Measurements from ENCODE around the gene XRRA1. TPM values are rescaled to one million over a fixed set of nuclear protein-coding genes. Genes with fewer than 3 reads are reported as not detected.

XRRA1 gene
- total RNA-seq, 1 experiment from 2014 or later = 17.3 TPM

GRCh38 chr11:74840486-74840885 lies 108.4 kb downstream of the XRRA1 start:
- no peaks in the 10 kb centered on the region for H4K20me1 ChIP-seq (ENCODE audit: insufficient read depth)
- H3K9me3 ChIP-seq (ENCODE audit: control insufficient read depth in 1 of 2, insufficient read depth in 1 of 2, low read depth in 1 of 2, low read length in 2 of 2) = no peaks in the 10 kb centered on the region
- H3K9ac ChIP-seq (ENCODE audit: low read length) = no peak overlapping the region
- peaks cover 21 to 23% of the 10 kb centered on the region in 2 experiments for H3K36me3 ChIP-seq (ENCODE audit: control insufficient read depth in 1 of 2, insufficient read depth in 2 of 2, low read length in 2 of 2)
- no TSS peak for BruUV-seq (replicated peaks)
- H3K27me3 ChIP-seq (ENCODE audit: insufficient read depth, low read length) = no peaks in the 10 kb centered on the region
- no peaks in the 10 kb centered on the region for H3K4me1 ChIP-seq (ENCODE audit: control insufficient read depth in 1 of 2, insufficient read depth in 2 of 2, low read length in 2 of 2)
- H3K9me2 ChIP-seq (ENCODE audit: insufficient read depth) = no peaks in the 10 kb centered on the region
- H3K4me2 ChIP-seq (ENCODE audit: low read length) = no peak overlapping the region
- TF ChIP-seq EGR1 (IDR thresholded peaks at IDR 0.05; ENCODE audit: low read depth) (no peak), POLR2A (IDR thresholded peaks at IDR 0.05; ENCODE audit: borderline replicate concordance, extremely low read depth, insufficient read depth, insufficient read length) (no peak), ELF1 (IDR thresholded peaks at IDR 0.05; ENCODE audit: borderline replicate concordance, low read depth) (no peak), EZH2 (IDR thresholded peaks at IDR 0.05) (no peak), CTCF (IDR thresholded peaks at IDR 0.05 in 2 of 3, conservative IDR thresholded peaks at IDR 0.05 in 1 of 3; ENCODE audit: borderline replicate concordance in 1 of 3, insufficient read depth in 1 of 3, low read depth in 2 of 3, low read length in 2 of 3) (no peak), SRF (IDR thresholded peaks at IDR 0.05; ENCODE audit: low read depth) (no peak), ATF3 (IDR thresholded peaks at IDR 0.05) (no peak), CEBPB (IDR thresholded peaks at IDR 0.05; ENCODE audit: low read depth) (no peak), RAD21 (IDR thresholded peaks at IDR 0.05; ENCODE audit: low read depth) (no peak), REST (IDR thresholded peaks at IDR 0.05; ENCODE audit: low read depth) (no peak), ZNF274 (IDR thresholded peaks at IDR 0.05; ENCODE audit: low read depth, low read length) (no peak)
- no peak overlapping the region for H2AFZ ChIP-seq (ENCODE audit: low read depth, low read length, poor library complexity, severe bottlenecking)
- ATAC-seq (no peak), DNase-seq (ENCODE audit: low read depth, low spot score) (no peak)
- RAD21 ChIA-PET (ENCODE audit: low non-redundant PET in 1 of 2, low total read pairs in 2 of 2, uncharacterized antibody in 2 of 2, unreplicated experiment in 2 of 2) = no interaction called here
- no peaks in the 10 kb centered on the region for H3K79me2 ChIP-seq (ENCODE audit: insufficient read depth, low read length)
- intact Hi-C loops (cut with micrococcal nuclease) = no loop called here
- no peak overlapping the region for H3K27ac ChIP-seq (ENCODE audit: low read depth, low read length)
- CTCF ChIA-PET = no interaction called here
- no peak overlapping the region for H3K4me3 ChIP-seq (replicated peaks in 1 of 2; ENCODE audit: low read depth in 1 of 2, low read length in 2 of 2)
- POLR2A ChIA-PET = no interaction called here
